Stimulated activated CD8-positive, alpha-beta memory T cell treated with anti-CD3 and anti-CD28 coated beads, Interleukin-4, amount 100 ng/mL, for 4 hours (primary cell): Measurements from ENCODE around the gene PYGO2.
"Not testable (repeated sequence)": the region's sequence is repeated elsewhere in the genome, so short reads cannot be mapped to it uniquely, and the experiment has no call there.

Experiments
- DNase-seq, 2 donors: peaks; one replicate each; pipeline ENCODE4 v3.0.0-alpha.2; 2020; ENCODE audit warnings: low read depth in 2 of 2, low spot score in 1 of 2

PYGO2 gene

GRCh38 chr1:154911691-154912550, 49.7 kb downstream of the PYGO2 start:
- no peak for DNase-seq

GRCh38 chr1:154910851-154911250, 50.7 kb downstream of the PYGO2 start:
- no peak for DNase-seq

GRCh38 chr1:154908937-154909336, 52.6 kb downstream of the PYGO2 start:
- no peak for DNase-seq

- not testable (repeated sequence) for DNase-seq
Observed at GRCh38 chr1:154908129-154908528, 53.5 kb downstream of the PYGO2 start.
